Transverse colon (tissue), 4 donors: ENCODE results near the gene FGGY. TPM values are rescaled to one million over a fixed set of nuclear protein-coding genes. Genes with fewer than 3 reads are reported as not detected.

ENCODE experiments used
- DNase-seq: peaks from one replicate; pipeline ENCODE4 v3.0.0-alpha.2; 2019
- H3K27ac ChIP-seq, 4 donors: fragments of 200-600 bp; sonication (generic); 2 replicates each; pipeline ENCODE4 v1.5.1; 2016 to 2018; ENCODE audit warnings: inconsistent platforms in 4 of 4
- H3K27me3 ChIP-seq: fragments of 200-600 bp; sonication (generic); 2 replicates; pipeline ENCODE4 v1.5.1; 2017; ENCODE audit warnings: inconsistent platforms
- H3K36me3 ChIP-seq, 4 donors: fragments of 200-600 bp; sonication (generic); 2 replicates each; pipeline ENCODE4 v1.5.1; 2017 to 2019; ENCODE audit warnings: inconsistent platforms in 4 of 4
- H3K4me1 ChIP-seq, 4 donors: fragments of 200-600 bp; sonication (generic); 2 replicates each; pipeline ENCODE4 v1.5.1; 2017 to 2020; ENCODE audit warnings: inconsistent platforms in 4 of 4
- H3K4me3 ChIP-seq, 4 donors: fragments of 200-600 bp; sonication (generic); 1 replicate in 1 of 4; 2 replicates in 3 of 4; pipeline versions ENCODE4 v1.5.1 to v1.6.1; 2017 to 2019; ENCODE audit warnings: inconsistent platforms in 4 of 4
- H3K9me3 ChIP-seq, 2 donors: fragments of 200-600 bp; sonication (generic); 2 replicates each; pipeline ENCODE4 v1.5.1; 2017 to 2019; ENCODE audit warnings: inconsistent platforms in 2 of 2
- CTCF ChIP-seq, 5 experiments: fragments of 200-600 bp in 3 of 5; fragments of 450-650 bp in 2 of 5; sonication (generic) in 3 of 5; IDR thresholded peaks; 1 replicate in 2 of 5; 2 replicates in 3 of 5; pipeline ENCODE4 v1.5.1; 2016 to 2017; ENCODE audit warnings: antibody characterized with exemption in 5 of 5, inconsistent platforms in 3 of 5, mild to moderate bottlenecking in 2 of 5, moderate library complexity in 1 of 5
- EP300 ChIP-seq: sonication (generic); formaldehyde crosslinking; IDR thresholded peaks from one replicate; pipeline ENCODE4 v1.6.1; 2017; ENCODE audit warnings: antibody characterized with exemption, low read depth
- POLR2A ChIP-seq: fragments of 450-650 bp; IDR thresholded peaks from one replicate; pipeline ENCODE4 v1.6.1; 2016; ENCODE audit warnings: antibody characterized with exemption, mild to moderate bottlenecking, moderate library complexity
- POLR2AphosphoS5 ChIP-seq, 3 donors: sonication (generic); formaldehyde crosslinking; IDR thresholded peaks; one replicate each; pipeline ENCODE4 v1.6.1; 2016; ENCODE audit warnings: antibody characterized with exemption in 3 of 3
- WGBS, 2 donors: methylation state at CpG; one replicate each; pipeline ENCODE4 v1.1.5; 2018; ENCODE audit warnings: low coverage in 1 of 2; 5-methylcytosine and 5-hydroxymethylcytosine counted together
- in situ Hi-C, 4 donors: fragments of 200-750 bp; cut with MboI; loops; one replicate each; pipeline versions ENCODE4 v1.15.0 to v1.15.1; 2017; ENCODE audit warnings: low sequenced_read_pairs in 3 of 4, low pct_ligation_motif_present in 1 of 4, low pct_unique_long_range_greater_than_20kb in 1 of 4
- intact Hi-C: fragments of 100-400 bp; cut with DNase I; formaldehyde crosslinking; loops from one replicate; pipeline ENCODE4 v1.15.1; 2023; ENCODE audit warnings: low total_unique reads
- total RNA-seq, 4 donors: library from RNA; depleted of rRNA; stranded (reverse); fragments of >200 nt; gene quantifications; one replicate each; pipeline ENCODE4 v1.1.0, GENCODE V29; 2016

Gene FGGY
- total RNA-seq, 4 donors from 2014 or later, result 18.2 to 97.7 (median 27.1) TPM

GRCh38 chr1:59357645-59358320 lies 60.9 kb downstream of the FGGY start:
- no peak for DNase-seq
- peaks cover 7 to 53% (median 24%) of the 10 kb centered on the region in 4 donors for H3K4me1 ChIP-seq
- in situ Hi-C loops, result no loop called here
- H3K4me3 ChIP-seq, result no peak overlapping the region
- WGBS, 2 donors, result 81 to 87% methylated on average over 3 to 5 of the region's 5 CpGs
- H3K9me3 ChIP-seq, result no peaks in the 10 kb centered on the region
- TF ChIP-seq POLR2A (no peak), POLR2AphosphoS5 (IDR thresholded peaks at IDR 0.05) (no peak), EP300 (no peak), CTCF (IDR thresholded peaks at IDR 0.05) (no peak)
- intact Hi-C loops, result no loop called here
- no peak overlapping the region for H3K27ac ChIP-seq
- H3K36me3 ChIP-seq, result no peaks in the 10 kb centered on the region
- H3K27me3 ChIP-seq, result no peaks in the 10 kb centered on the region

DNA sequence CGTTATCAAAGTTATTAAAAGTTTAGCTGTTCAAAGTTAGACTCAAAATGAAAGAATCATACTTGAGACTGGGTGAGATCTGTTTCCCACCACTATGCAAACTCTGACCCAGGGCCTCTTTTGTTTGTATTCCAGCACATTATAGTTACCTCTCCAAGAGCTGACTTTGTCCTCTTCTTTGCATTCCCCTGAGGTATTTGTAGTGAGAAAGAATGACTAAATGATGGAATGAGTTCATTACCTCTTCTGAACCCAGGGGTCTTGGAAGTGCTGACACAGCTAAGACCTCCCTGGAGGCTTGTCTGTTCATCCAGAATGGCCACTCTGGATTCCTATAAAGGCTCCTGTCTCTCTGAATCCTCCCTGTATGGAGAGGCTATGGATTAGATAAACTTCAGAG lies 62.4 kb downstream of the FGGY start:
- intact Hi-C loops, result no loop called here
- in situ Hi-C loops, result no loop called here
- peaks cover 7 to 41% (median 18%) of the 10 kb centered on the region in 4 donors for H3K4me1 ChIP-seq
- DNase-seq, result no peak
- no peak overlapping the region for H3K27ac ChIP-seq
- H3K4me3 ChIP-seq, result no peak overlapping the region
- H3K36me3 ChIP-seq, result no peaks in the 10 kb centered on the region
- 50 to 55% methylated on average over 1 of the region's 1 CpG for WGBS, 2 donors
- TF ChIP-seq POLR2A, result no peak
- no peak for TF ChIP-seq POLR2AphosphoS5 (IDR thresholded peaks at IDR 0.05)
- no peak for TF ChIP-seq EP300
- no peak for TF ChIP-seq CTCF (IDR thresholded peaks at IDR 0.05)
- H3K9me3 ChIP-seq, result no peaks in the 10 kb centered on the region
- H3K27me3 ChIP-seq, result no peaks in the 10 kb centered on the region

DNA sequence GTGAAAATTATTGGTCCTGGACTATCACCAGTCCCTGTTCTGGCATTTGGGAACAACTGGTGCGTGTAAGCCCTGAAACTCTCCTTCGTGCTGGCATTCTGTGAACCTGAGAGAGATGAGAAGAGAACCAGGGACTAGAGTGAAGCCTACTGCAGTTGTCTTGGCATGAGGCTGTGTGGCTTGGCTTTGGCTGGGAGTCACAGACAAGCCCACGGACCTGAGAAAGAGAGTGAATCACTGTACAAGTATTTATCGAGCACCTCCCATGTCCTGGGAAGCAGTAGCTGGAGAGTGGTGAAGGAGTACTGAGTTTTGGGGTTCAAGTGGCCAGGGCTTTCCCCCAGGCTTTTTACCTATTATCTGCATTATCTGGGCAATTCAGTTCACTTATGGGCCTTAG lies 63.3 kb downstream of the FGGY start:
- TF ChIP-seq POLR2A (no peak), POLR2AphosphoS5 (IDR thresholded peaks at IDR 0.05) (no peak), EP300 (no peak), CTCF (IDR thresholded peaks at IDR 0.05) (no peak)
- H3K4me1 ChIP-seq, result peaks cover 2 to 33% (median 9%) of the 10 kb centered on the region in 4 donors
- in situ Hi-C loops (no loop called here), intact Hi-C loops (no loop called here)
- DNase-seq, result no peak
- 76 to 82% methylated on average over 2 to 4 of the region's 4 CpGs for WGBS, 2 donors
- H3K27ac ChIP-seq, result no peak overlapping the region
- H3K4me3 ChIP-seq, result no peak overlapping the region
- no peaks in the 10 kb centered on the region for H3K36me3 ChIP-seq
- H3K27me3 ChIP-seq, result no peaks in the 10 kb centered on the region
- no peaks in the 10 kb centered on the region for H3K9me3 ChIP-seq

- WGBS, 2 donors, result 92 to 94% methylated on average over 2 of the region's 2 CpGs
- TF ChIP-seq POLR2AphosphoS5 (IDR thresholded peaks at IDR 0.05), result no peak
- TF ChIP-seq EP300, result no peak
- TF ChIP-seq POLR2A, result no peak
- no peak for TF ChIP-seq CTCF (IDR thresholded peaks at IDR 0.05)
- Histone ChIP-seq H3K4me1 (peaks cover 0 to 27% (median 4%) of the 10 kb centered on the region in 4 donors), H3K27me3 (no peaks in the 10 kb centered on the region), H3K36me3 (no peaks in the 10 kb centered on the region), H3K4me3 (no peak overlapping the region), H3K27ac (no peak overlapping the region), H3K9me3 (no peaks in the 10 kb centered on the region)
- in situ Hi-C loops (no loop called here), intact Hi-C loops (no loop called here)
- no peak for DNase-seq
Measured at GRCh38 chr1:59360729-59361128, 63.8 kb downstream of the FGGY start.
